Left ventricle myocardium superior (tissue), 1 donor: ENCODE measurements around the gene BCR. TPM values are rescaled to one million over a fixed set of nuclear protein-coding genes. Genes with fewer than 3 reads are reported as not detected.
A peak's percentile ranks its signal among the peaks of the same experiment; 100 is the strongest.

Source experiments
- ATAC-seq: fragments of 200-7000 bp; cut with Tn5 transposase; one replicate; pipeline ENCODE4 v1.9.1; 2020; ENCODE audit warnings: mild to moderate bottlenecking, moderate library complexity
- DNase-seq: peaks from one replicate; pipeline ENCODE4 v3.0.0-alpha.2; 2020
- intact Hi-C: fragments of 100-400 bp; cut with micrococcal nuclease; formaldehyde crosslinking; loops from one replicate; pipeline ENCODE4 v1.11.0; 2022
- total RNA-seq: library from RNA; stranded (reverse); fragmentation: NEBNext Ultra II Directional; extraction: Animal tissue kit (Norgen Biotek cat#: 25700); gene quantifications from one replicate; pipeline ENCODE4 v1.2.1, GENCODE V29; 2021
- donor health status: DM: no; HTN: yes; CAD: no; lungs with severe emphysema.

Gene BCR
- total RNA-seq, 1 donor from 2014 or later = 25.0 TPM

DNA sequence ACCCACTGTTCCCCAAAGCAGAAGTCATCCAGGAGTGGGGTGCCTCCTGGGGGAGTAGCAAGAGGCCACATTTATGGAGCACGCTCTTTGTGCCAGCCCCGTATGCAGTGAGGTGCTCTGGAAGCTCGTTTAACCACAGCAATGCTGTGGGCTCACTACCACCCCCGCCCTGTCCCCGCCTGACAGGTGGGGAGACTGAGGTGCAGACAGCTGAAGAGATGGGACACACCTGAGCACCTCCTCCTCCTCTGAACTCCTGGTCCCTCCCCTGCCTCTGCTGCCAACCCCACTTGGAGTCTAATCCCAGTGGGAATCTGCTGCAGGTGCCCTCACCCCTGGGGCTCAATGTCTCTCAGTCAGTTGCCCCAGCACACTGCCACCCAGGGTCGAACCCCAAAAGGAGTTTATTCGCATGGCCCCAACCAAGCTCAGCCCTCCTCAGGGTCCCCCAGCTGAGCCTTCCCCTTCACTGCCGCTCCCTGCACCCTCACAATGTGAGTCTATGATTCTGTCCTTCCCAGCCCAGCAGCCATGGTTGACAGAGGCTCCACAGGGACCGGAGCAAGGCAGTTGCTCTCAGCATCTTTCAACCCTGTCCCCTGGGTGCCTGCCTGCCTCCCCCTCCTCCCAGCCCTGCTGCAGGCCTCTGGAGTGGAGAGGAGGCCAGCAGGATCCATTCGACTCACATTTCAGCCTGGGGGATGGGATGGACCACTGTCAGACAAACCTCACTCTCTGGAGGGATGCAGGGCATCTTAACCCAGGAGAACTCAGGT lies 13.3 kb upstream of the BCR start:
- no peak for ATAC-seq
- DNase-seq = no peak

GRCh38 chr22:23168391-23169042 lies 11.8 kb upstream of the BCR start:
- DNase-seq (no peak), ATAC-seq (no peak)
- intact Hi-C loops = no loop called here

More for the DNA sequence above, 13.3 kb upstream of the BCR start:
- intact Hi-C loops = no loop called here

DNA sequence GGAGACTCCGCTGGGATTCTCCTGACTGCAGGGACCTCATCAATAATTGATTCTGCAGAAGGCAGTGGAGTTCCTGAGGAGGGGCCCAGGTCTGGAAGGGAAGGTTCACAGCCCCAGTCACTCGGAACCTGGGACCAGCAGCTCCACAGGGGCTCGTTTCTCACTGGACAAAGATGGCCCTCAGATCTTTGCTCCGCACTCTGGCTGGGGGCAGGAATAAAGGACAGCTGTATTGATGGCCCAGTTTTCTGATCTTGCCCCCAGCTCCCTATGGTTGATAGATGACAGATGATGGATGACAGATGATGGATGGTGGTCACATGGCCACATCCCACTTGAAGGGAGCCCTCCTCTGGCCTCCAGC lies 11.3 kb upstream of the BCR start:
- ATAC-seq (no peak), DNase-seq (no peak)
- intact Hi-C loops = no loop called here

DNA sequence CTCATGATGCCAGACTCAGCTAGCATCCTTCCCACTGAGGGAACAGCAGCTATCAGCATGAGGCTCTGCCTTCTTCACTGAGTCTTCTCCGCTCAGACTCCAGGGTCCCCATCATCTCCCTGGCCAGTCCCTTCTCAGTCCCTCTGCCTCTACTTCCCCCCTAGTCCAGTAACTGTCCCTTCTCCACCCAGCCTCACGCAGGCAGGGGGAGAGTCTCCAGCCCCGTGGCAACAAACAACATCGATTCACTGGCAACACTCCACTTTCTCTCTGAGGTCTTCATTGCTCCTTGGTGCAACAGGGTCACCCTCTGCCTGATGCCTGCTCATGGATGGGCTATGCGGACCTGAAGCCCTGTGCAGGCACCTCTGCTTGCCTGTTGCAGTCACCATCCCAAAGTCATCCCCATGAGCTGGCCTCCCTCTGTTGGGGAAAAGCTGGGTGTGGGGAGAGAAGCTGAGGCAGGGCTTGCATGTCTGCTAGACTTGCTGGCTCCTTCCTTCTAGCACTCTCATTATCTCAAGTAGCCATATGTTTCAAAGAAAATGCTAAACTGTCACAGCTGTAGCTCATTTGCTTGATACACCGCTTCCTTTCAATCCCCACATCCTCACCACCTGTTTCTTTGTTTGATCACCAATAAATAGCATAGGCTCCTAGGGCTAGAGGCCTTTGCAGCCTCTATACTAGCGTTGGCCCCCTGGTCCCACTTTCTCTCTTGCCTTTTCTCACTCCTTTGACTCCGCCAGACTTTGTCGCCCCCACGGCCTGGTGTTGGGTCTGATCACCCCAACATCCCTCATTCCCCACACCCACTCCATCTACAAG lies 4.3 kb upstream of the BCR start:
- DNase-seq = no peak
- no peak for ATAC-seq
- intact Hi-C loops = no loop called here

- no peak for ATAC-seq
- intact Hi-C loops = no loop called here
- DNase-seq = no peak
These were observed 3.7 kb upstream of the BCR start for GRCh38 chr22:23176645-23177027.

DNA sequence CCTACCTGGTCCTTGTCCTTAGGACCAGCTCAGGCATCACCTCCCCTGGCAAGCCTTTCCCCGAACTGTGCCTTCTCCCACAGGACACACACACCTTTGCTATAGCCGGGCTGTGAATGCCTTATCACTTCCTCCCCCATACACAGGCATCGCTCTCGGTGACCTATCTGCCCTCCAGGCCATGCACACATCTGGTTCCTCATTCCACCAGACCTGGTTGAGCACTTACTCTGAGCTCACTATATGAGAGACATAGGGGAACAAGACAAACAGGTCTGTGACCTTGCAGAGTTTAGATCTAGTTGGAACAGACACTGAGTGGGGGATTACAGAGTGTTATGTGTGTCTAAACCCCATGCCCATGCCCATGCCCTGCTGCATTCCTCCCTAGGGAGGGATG lies 3.1 kb upstream of the BCR start:
- no peak for ATAC-seq
- no peak for DNase-seq
- intact Hi-C loops = no loop called here

DNA sequence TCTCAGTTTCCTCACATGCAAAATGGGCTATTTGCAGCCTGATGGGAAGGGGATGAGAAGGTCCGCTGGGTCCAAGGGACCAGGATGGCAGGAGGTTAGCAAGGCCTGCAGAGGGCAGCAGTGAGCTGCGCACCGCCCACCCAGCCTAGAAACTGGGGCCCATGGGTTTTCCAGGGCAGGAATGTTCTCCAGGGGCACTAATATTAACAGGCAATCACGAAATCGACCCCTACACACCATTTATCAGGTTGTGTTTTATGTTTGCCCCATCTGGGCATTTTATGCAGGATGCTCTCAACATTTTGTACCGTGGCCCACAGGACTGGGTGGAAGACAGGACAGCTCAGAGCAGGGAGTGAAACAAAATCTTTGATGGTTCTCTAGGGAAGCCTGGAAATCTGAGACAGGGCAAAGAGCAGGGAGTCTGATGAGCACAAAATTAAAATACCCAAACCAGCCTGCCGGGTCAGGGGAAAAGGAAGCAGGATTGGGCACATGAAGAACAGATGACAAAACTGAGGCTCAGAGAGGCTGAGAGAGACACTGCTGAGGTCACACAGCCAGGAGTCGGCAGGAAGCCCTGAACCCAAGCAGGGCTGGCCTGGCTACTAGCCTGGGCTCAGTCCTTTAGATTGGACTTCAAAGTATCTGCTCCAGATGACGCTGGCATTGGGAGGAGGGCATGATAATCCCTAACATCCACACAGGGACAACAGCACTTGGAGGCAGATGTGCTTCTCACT lies 1.6 kb upstream of the BCR start:
- intact Hi-C loops = loop anchor here (2.0 kb wide), 1 partner anchor 102 kb away; no protein-coding TSS in a partner anchor
- ATAC-seq (peak; percentile 62), DNase-seq (peak; percentile 76)

GRCh38 chr22:23179381-23180299 lies 669 bp upstream of the BCR start:
- ATAC-seq = peak; percentile 36
- intact Hi-C loops = loop anchor here (2.0 kb wide), 1 partner anchor 101 kb away; no protein-coding TSS in a partner anchor
- DNase-seq = peak; percentile 57

DNA sequence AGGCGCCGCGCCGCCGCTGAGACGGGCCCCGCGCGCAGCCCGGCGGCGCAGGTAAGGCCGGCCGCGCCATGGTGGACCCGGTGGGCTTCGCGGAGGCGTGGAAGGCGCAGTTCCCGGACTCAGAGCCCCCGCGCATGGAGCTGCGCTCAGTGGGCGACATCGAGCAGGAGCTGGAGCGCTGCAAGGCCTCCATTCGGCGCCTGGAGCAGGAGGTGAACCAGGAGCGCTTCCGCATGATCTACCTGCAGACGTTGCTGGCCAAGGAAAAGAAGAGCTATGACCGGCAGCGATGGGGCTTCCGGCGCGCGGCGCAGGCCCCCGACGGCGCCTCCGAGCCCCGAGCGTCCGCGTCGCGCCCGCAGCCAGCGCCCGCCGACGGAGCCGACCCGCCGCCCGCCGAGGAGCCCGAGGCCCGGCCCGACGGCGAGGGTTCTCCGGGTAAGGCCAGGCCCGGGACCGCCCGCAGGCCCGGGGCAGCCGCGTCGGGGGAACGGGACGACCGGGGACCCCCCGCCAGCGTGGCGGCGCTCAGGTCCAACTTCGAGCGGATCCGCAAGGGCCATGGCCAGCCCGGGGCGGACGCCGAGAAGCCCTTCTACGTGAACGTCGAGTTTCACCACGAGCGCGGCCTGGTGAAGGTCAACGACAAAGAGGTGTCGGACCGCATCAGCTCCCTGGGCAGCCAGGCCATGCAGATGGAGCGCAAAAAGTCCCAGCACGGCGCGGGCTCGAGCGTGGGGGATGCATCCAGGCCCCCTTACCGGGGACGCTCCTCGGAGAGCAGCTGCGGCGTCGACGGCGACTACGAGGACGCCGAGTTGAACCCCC lies 798 bp downstream of the BCR start:
- DNase-seq (peak; percentile 45), ATAC-seq (no peak)
- intact Hi-C loops = no loop called here

DNA sequence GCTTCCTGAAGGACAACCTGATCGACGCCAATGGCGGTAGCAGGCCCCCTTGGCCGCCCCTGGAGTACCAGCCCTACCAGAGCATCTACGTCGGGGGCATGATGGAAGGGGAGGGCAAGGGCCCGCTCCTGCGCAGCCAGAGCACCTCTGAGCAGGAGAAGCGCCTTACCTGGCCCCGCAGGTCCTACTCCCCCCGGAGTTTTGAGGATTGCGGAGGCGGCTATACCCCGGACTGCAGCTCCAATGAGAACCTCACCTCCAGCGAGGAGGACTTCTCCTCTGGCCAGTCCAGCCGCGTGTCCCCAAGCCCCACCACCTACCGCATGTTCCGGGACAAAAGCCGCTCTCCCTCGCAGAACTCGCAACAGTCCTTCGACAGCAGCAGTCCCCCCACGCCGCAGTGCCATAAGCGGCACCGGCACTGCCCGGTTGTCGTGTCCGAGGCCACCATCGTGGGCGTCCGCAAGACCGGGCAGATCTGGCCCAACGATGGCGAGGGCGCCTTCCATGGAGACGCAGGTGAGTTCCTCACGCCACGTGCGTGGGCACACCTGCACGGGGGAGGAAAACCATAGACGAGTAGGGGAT lies 1.5 kb downstream of the BCR start:
- no peak for DNase-seq
- ATAC-seq = no peak
- intact Hi-C loops = no loop called here

DNA sequence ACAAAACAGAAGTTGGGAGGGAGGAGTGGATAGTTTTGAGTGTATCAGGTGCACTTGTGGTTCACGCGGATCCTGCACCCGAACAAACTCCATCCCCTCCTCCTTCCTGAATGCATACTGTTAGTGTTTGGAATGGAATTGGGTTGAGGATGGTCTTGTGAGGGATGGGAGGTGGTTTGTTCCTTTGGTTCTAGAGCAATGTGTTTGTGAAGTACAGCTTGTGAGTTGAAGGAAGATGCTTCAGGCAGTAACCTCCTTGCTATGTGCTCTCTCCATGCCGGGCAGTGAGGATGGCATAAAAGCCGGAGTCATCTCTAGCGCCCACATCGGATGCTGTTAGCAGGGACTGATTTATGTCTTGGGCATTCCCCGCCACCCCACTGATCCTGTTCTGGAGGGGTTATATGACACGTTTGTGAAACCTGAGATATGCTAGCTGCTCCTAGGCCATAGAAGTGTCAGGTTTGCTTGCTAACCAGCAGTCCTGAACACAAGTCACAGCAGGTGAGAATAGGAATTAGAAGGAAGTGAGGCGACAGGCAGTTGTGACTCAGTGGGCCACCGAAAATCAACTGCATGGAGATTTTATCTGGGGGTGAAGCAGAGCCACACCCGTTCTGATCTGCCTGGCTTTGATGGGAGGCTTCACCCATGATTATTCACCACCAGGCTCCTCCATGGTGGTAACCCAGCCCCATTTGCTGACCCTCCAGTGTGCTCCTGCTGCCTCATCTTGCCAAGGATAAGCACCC lies 2.2 kb downstream of the BCR start:
- intact Hi-C loops = no loop called here
- DNase-seq (no peak), ATAC-seq (no peak)

DNA sequence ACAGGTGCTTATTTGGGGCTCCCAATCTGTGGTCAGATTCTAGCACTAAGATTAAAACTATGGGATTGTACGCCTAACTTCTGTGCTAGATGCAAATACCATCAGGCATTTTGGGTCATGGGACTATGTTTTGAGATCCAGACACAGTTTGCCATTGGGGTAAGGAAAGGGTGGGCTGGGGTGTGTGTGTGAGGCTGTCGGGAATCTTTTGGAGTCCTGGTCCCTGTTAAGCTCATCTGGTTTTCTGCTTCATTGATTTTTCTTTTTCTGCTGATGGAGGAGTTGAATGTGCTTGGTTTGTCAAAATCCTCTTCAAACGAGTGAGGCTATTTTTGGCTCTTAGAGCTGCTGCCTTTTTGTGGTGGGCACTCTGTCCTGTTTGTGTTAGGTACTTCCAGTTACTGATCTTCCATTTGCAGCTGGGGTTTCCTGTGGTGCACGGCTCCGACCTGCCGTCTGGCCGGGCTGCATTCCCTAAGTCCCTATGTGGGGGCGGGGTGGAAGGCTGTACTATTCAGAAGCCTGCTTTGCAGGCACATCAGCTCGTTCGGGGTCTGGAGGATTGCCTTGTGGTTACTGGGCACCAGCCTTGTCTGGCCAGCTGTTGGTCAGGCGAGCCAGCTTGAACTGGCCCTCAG lies 2.9 kb downstream of the BCR start:
- intact Hi-C loops = no loop called here
- peak; percentile 64 for DNase-seq
- ATAC-seq = peak; percentile 23

DNA sequence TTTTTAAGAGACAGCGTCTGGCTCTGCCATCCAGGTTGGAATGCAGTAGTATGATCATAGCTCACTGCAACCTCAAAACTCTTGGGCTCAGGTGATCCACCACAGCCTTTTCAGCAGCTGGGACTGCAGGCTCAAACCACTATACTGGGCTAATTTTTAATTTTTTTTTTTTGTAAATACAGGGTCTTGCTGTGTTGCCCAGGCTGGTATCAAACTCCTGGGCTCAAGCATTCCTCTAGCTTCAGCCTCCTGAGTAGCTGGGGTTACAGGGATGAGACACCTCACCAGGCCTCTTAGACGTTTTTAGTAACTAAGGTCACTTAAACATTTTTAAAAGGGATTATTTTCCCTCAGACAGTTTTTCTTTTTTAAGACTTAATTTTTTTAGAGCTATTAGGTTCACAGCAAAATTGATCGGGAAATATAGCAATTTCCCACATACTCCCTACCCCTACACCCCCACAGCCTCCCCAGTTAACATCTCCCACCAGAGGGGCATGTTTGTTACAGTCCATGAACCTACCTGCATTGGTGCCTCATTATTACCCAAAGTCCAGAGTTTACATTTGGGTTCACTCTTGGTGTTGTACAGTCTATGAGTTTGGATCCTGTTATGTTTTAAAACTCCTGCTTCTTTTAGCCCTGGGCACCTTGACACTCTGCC lies 3.9 kb downstream of the BCR start:
- intact Hi-C loops = no loop called here
- DNase-seq (no peak), ATAC-seq (no peak)

- intact Hi-C loops = no loop called here
- DNase-seq (no peak), ATAC-seq (no peak)
These were observed 4.4 kb downstream of the BCR start for GRCh38 chr22:23184764-23185113.

- intact Hi-C loops = no loop called here
- no peak for ATAC-seq
- DNase-seq = no peak
These were observed 6.9 kb downstream of the BCR start for GRCh38 chr22:23187211-23187610.
